NB4 (cell line): ENCODE data around the gene DDHD1.

Experiments
- CTCF ChIP-seq: IDR thresholded peaks from one replicate; pipeline ENCODE4 v1.5.1; 2012; ENCODE audit warnings: low read depth, low read length
- MYC ChIP-seq: IDR thresholded peaks from 2 replicates; pipeline ENCODE4 v1.6.1; 2011; ENCODE audit warnings: low read depth, low read length
- POLR2A ChIP-seq: IDR thresholded peaks from 2 replicates; pipeline ENCODE4 v1.6.1; 2011; ENCODE audit warnings: mild to moderate bottlenecking; ENCODE audit not compliant: insufficient read length; ENCODE audit errors: extremely low read depth

GRCh38 chr14:53023325-53023724 lies 129.8 kb downstream of the DDHD1 start:
- TF ChIP-seq CTCF (no peak), POLR2A (no peak), MYC (no peak)
